Measurements from ENCODE around the gene MPPED1. TPM values are rescaled to one million over a fixed set of nuclear protein-coding genes. Genes with fewer than 3 reads are reported as not detected.

Gene MPPED1
- total and polyA plus RNA-seq, 2 donors (not counting 3 experiments of a cell fraction or from before 2014, with no cell fraction given), result not detected

DNA sequence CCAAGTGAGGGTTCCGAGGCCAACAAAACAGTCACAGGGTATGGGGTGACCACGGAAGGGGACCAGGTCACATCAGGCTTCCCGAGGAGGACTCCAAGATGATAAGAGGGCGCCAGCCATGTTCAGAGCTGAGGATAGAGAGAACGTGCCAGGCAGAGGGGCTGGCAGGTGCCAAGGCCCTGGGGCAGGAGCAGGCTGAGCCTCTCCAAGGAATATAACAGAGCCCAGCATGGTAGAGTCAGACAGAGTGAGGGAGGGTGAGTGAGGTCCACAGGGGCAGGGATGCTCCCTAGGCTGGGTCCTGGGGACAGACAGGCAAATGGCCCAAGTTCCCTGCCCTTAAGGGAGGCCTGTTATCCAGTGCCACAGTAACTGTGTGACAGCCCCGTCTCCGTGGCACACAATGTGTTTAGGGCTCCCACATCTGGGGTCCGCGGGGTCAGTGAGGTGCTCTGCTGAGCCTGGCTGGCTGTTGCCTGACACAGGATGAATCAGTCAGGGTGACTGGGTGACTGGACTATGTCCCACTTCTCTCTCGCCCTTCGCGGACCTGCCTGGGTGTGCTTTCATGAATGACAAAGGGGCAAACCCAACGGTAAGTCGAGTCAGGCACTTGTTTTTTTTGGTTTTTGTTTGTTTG lies 105.3 kb downstream of the MPPED1 start:
- no peaks in the 10 kb centered on the region for H3K79me2 ChIP-seq (ENCODE audit: control insufficient read depth, insufficient read depth, low read length)
- no peaks in the 10 kb centered on the region for H3K4me1 ChIP-seq (ENCODE audit: control insufficient read depth, extremely low read depth, insufficient read depth, low read length)
- no peak for FAIRE-seq
- POLR2A ChIA-PET, result no interaction called here
- no peak overlapping the region for H2AFZ ChIP-seq (ENCODE audit: low read depth, low read length)
- CTCF ChIA-PET, result no interaction called here
- H3K9me3 ChIP-seq (replicated peaks; ENCODE audit: control insufficient read depth, insufficient read depth, low read length), result no peaks in the 10 kb centered on the region
- TF ChIP-seq EZH2 (IDR thresholded peaks at IDR 0.05; ENCODE audit: borderline replicate concordance, low read depth, low read length, severe bottlenecking) (no peak), FOS (IDR thresholded peaks at IDR 0.05; ENCODE audit: borderline replicate concordance, insufficient read depth, low read length) (no peak), JUN (IDR thresholded peaks at IDR 0.05; ENCODE audit: borderline replicate concordance, insufficient read depth, insufficient read length, low read depth) (no peak), MYC (IDR thresholded peaks at IDR 0.05; ENCODE audit: low read depth, low read length) (no peak), GATA2 (IDR thresholded peaks at IDR 0.05; ENCODE audit: insufficient read depth, insufficient read length, low read depth, low read length) (no peak), POLR2A (IDR thresholded peaks at IDR 0.05; ENCODE audit: low read depth, low read length) (no peak), POLR2AphosphoS5 (IDR thresholded peaks at IDR 0.05; ENCODE audit: insufficient read depth, low read depth, low read length) (no peak)
- TF ChIP-seq, protein P1, sequence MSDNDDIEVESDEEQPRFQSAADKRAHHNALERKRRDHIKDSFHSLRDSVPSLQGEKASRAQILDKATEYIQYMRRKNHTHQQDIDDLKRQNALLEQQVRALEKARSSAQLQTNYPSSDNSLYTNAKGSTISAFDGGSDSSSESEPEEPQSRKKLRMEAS (IDR thresholded peaks at IDR 0.05; ENCODE audit: insufficient read depth, insufficient read length), result no peak
- TF ChIP-seq, protein P2, sequence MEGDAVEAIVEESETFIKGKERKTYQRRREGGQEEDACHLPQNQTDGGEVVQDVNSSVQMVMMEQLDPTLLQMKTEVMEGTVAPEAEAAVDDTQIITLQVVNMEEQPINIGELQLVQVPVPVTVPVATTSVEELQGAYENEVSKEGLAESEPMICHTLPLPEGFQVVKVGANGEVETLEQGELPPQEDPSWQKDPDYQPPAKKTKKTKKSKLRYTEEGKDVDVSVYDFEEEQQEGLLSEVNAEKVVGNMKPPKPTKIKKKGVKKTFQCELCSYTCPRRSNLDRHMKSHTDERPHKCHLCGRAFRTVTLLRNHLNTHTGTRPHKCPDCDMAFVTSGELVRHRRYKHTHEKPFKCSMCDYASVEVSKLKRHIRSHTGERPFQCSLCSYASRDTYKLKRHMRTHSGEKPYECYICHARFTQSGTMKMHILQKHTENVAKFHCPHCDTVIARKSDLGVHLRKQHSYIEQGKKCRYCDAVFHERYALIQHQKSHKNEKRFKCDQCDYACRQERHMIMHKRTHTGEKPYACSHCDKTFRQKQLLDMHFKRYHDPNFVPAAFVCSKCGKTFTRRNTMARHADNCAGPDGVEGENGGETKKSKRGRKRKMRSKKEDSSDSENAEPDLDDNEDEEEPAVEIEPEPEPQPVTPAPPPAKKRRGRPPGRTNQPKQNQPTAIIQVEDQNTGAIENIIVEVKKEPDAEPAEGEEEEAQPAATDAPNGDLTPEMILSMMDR (IDR thresholded peaks at IDR 0.05; ENCODE audit: extremely low read depth in 1 of 2, insufficient read depth in 1 of 2, low read depth in 1 of 2, low read length in 2 of 2), result no peak
- no peaks in the 10 kb centered on the region for H3K36me3 ChIP-seq (ENCODE audit: control insufficient read depth in 2 of 2, extremely low read depth in 1 of 2, insufficient read depth in 2 of 2, low read length in 2 of 2)
- dilution Hi-C loops (cut with MboI; ENCODE audit: extremely low pct_ligation_motif_present, low sequenced_read_pairs) (no loop called here), intact Hi-C loops (cut with micrococcal nuclease) (no loop called here)
- H3K9me1 ChIP-seq (replicated peaks; ENCODE audit: control insufficient read depth, extremely low read depth, insufficient read depth, low read length), result no peaks in the 10 kb centered on the region
- no peak overlapping the region for H3K9ac ChIP-seq (replicated peaks; ENCODE audit: extremely low read depth, insufficient read depth, low read length)
- BruUV-seq (replicated peaks), result no TSS peak
- no peak for DNase-seq (ENCODE audit: low read depth, low spot score)
- H3K4me2 ChIP-seq (ENCODE audit: insufficient read depth, low read length), result no peak overlapping the region
- no peaks in the 10 kb centered on the region for H4K20me1 ChIP-seq (replicated peaks; ENCODE audit: control insufficient read depth, extremely low read depth, insufficient read depth, low read length)
- no peak overlapping the region for H3K27ac ChIP-seq (ENCODE audit: insufficient read depth, low read depth, low read length)
- no peaks in the 10 kb centered on the region for H3K27me3 ChIP-seq (ENCODE audit: control insufficient read depth in 2 of 2, insufficient read depth in 2 of 2, low read length in 2 of 2)
- no peak overlapping the region for H3K4me3 ChIP-seq (replicated peaks in 1 of 3; ENCODE audit: insufficient read depth in 1 of 3, low read depth in 1 of 3, low read length in 3 of 3)
